Endothelial cell of umbilical vein (primary cell): Measurements from ENCODE around the gene USP25. TPM values are rescaled to one million over a fixed set of nuclear protein-coding genes. Genes with fewer than 3 reads are reported as not detected.

Experiments used
- BruUV-seq: library from RNA; stranded (reverse); fragments of 400-500 nt; replicated peaks from 2 replicates; lab custom pipeline; 2021; lab: Mats Ljungman, UMichigan
- CTCF ChIA-PET: fragments of 300-600, 350-600 bp; sonication (Branson Sonifier 250); formaldehyde crosslinking; loops from one replicate; lab custom pipeline; 2021; ENCODE audit warnings: antibody characterized with exemption, inconsistent platforms; lab: Charles Lee
- POLR2A ChIA-PET: fragments of 300-600, 350-600 bp; sonication (Branson Sonifier 250); formaldehyde crosslinking; loops from one replicate; lab custom pipeline; 2021; ENCODE audit warnings: antibody characterized with exemption, inconsistent platforms; lab: Charles Lee
- DNase-seq: peaks from one replicate; pipeline ENCODE4 v3.0.0-alpha.2; 2011; ENCODE audit warnings: low read depth, low spot score
- FAIRE-seq: peaks from 2 replicates; lab custom pipeline; 2011; peaks lifted over from hg19 to GRCh38; lab: Jason Lieb, UNC
- H2AFZ ChIP-seq: 2 replicates; pipeline ENCODE4 v1.6.0; 2012; ENCODE audit warnings: low read depth, low read length, control low read depth, inconsistent platforms
- H3K27ac ChIP-seq: 2 replicates; pipeline ENCODE4 v1.5.1; 2011; ENCODE audit warnings: low read depth, mild to moderate bottlenecking, control low read depth, low read length, moderate library complexity; ENCODE audit not compliant: insufficient read depth
- H3K27me3 ChIP-seq, 2 experiments: 2 replicates each; pipeline versions ENCODE4 v1.6.0 to v1.6.1; 2011; ENCODE audit warnings: low read length in 2 of 2, mixed read lengths in 1 of 2; ENCODE audit not compliant: control insufficient read depth in 2 of 2, insufficient read depth in 2 of 2
- H3K36me3 ChIP-seq, 2 experiments: 2 replicates in 1 of 2; 3 replicates in 1 of 2; pipeline ENCODE4 v1.5.1; 2011; ENCODE audit warnings: low read length in 2 of 2, mild to moderate bottlenecking in 1 of 2, moderate library complexity in 1 of 2; ENCODE audit not compliant: control insufficient read depth in 2 of 2, insufficient read depth in 2 of 2; ENCODE audit errors: extremely low read depth in 1 of 2
- H3K4me1 ChIP-seq: 3 replicates; pipeline ENCODE4 v1.5.1; 2011; ENCODE audit warnings: mild to moderate bottlenecking, low read length; ENCODE audit not compliant: control insufficient read depth, insufficient read depth; ENCODE audit errors: extremely low read depth
- H3K4me2 ChIP-seq: 2 replicates; pipeline ENCODE4 v1.6.1; 2011; ENCODE audit warnings: low read length, control low read depth, mixed read lengths; ENCODE audit not compliant: insufficient read depth
- H3K4me3 ChIP-seq, 3 experiments: fragments of 200-600 bp in 1 of 3; sonication (generic), shearing (Covaris generic) in 1 of 3; replicated peaks in 1 of 3; 2 replicates each; pipeline ENCODE4 v1.5.1; 2011 to 2016; ENCODE audit warnings: control low read depth in 3 of 3, low read length in 3 of 3, mild to moderate bottlenecking in 2 of 3, inconsistent platforms in 1 of 3, low read depth in 1 of 3, moderate library complexity in 1 of 3; ENCODE audit not compliant: insufficient read depth in 1 of 3
- H3K79me2 ChIP-seq: 2 replicates; pipeline ENCODE4 v1.6.0; 2012; ENCODE audit warnings: low read length, inconsistent platforms; ENCODE audit not compliant: control insufficient read depth, insufficient read depth
- H3K9ac ChIP-seq: replicated peaks from 2 replicates; pipeline ENCODE3; 2011; ENCODE audit warnings: low read length, control low read depth; ENCODE audit not compliant: insufficient read depth; ENCODE audit errors: extremely low read depth
- H3K9me1 ChIP-seq: replicated peaks from 3 replicates; pipeline ENCODE4 v1.6.0; 2011; ENCODE audit warnings: mild to moderate bottlenecking, low read length; ENCODE audit not compliant: control insufficient read depth, insufficient read depth; ENCODE audit errors: extremely low read depth
- H3K9me3 ChIP-seq: replicated peaks from 2 replicates; pipeline ENCODE4 v1.5.1; 2012; ENCODE audit warnings: low read length, inconsistent platforms; ENCODE audit not compliant: control insufficient read depth, insufficient read depth
- H4K20me1 ChIP-seq: replicated peaks from 2 replicates; pipeline ENCODE3; 2011; ENCODE audit warnings: mild to moderate bottlenecking, low read length; ENCODE audit not compliant: control insufficient read depth, insufficient read depth; ENCODE audit errors: extremely low read depth
- CTCF ChIP-seq, 2 donors: IDR thresholded peaks; 1 replicate in 1 of 2; 2 replicates in 1 of 2; pipeline ENCODE4 v1.5.1; 2011; ENCODE audit warnings: low read length in 2 of 2, mild to moderate bottlenecking in 2 of 2, moderate library complexity in 2 of 2, control low read depth in 1 of 2, inconsistent platforms in 1 of 2, low read depth in 1 of 2; ENCODE audit not compliant: insufficient read depth in 1 of 2; ENCODE audit errors: extremely low read depth in 1 of 2
- EZH2 ChIP-seq: IDR thresholded peaks from 2 replicates; pipeline ENCODE4 v1.6.1; 2012; ENCODE audit warnings: borderline replicate concordance, low read depth, mild to moderate bottlenecking, moderate library complexity, low read length, inconsistent platforms; ENCODE audit not compliant: severe bottlenecking
- FOS ChIP-seq: IDR thresholded peaks from 2 replicates; pipeline ENCODE4 v1.6.1; 2011; ENCODE audit warnings: mild to moderate bottlenecking, low read length, moderate library complexity, borderline replicate concordance; ENCODE audit not compliant: insufficient read depth
- GATA2 ChIP-seq: IDR thresholded peaks from 2 replicates; pipeline ENCODE4 v1.7.0; 2011; ENCODE audit warnings: low read depth, mild to moderate bottlenecking, moderate library complexity, mixed read lengths, low read length; ENCODE audit not compliant: insufficient read length, insufficient read depth
- JUN ChIP-seq: IDR thresholded peaks from 2 replicates; pipeline ENCODE4 v1.6.1; 2011; ENCODE audit warnings: borderline replicate concordance, low read depth; ENCODE audit not compliant: insufficient read length, insufficient read depth
- MAX ChIP-seq: IDR thresholded peaks from 2 replicates; pipeline ENCODE4 v1.6.1; 2011; ENCODE audit not compliant: insufficient read depth, insufficient read length
- MYC ChIP-seq: IDR thresholded peaks from one replicate; pipeline ENCODE4 v1.6.1; 2011; ENCODE audit warnings: mild to moderate bottlenecking, low read depth, low read length
- POLR2A ChIP-seq: IDR thresholded peaks from 2 replicates; pipeline ENCODE4 v1.6.1; 2012; ENCODE audit warnings: low read depth, mild to moderate bottlenecking, control low read depth, low read length
- POLR2AphosphoS5 ChIP-seq: IDR thresholded peaks from 2 replicates; pipeline ENCODE4 v1.6.1; 2012; ENCODE audit warnings: low read depth, mild to moderate bottlenecking, control low read depth, low read length, moderate library complexity; ENCODE audit not compliant: insufficient read depth
- dilution Hi-C: fragments of 300-500 bp; cut with MboI; formaldehyde crosslinking; loops from one replicate; pipeline ENCODE4 v1.15.0; 2019; ENCODE audit warnings: low sequenced_read_pairs; ENCODE audit not compliant: extremely low pct_ligation_motif_present
- intact Hi-C: fragments of 100-400 bp; cut with micrococcal nuclease; formaldehyde crosslinking; loops from one replicate; pipeline ENCODE4 v1.10.0; 2022
- polyA plus RNA-seq, 4 experiments: library from polyadenylated mRNA; depleted of rRNA in 3 of 4; stranded (reverse) in 3 of 4; unstranded in 1 of 4; fragments of >200 nt; gene quantifications; 2 replicates each; pipeline versions ENCODE4 v1.2.1 to v1.2.3, GENCODE V29; 2011 to 2012; ENCODE audit warnings: missing spikeins in 1 of 4
- total RNA-seq: library from RNA; stranded (reverse); gene quantifications from 2 replicates; pipeline ENCODE4 v1.2.3, GENCODE V29; 2021

USP25 gene
- total and polyA plus RNA-seq, 2 donors (not counting 3 experiments of a cell fraction or from before 2014, with no cell fraction given): 14.4 to 67.5 TPM

- H3K27ac ChIP-seq: no peak overlapping the region
- H3K79me2 ChIP-seq: no peaks in the 10 kb centered on the region
- ChIA-PET CTCF (interaction anchor here (0.9 kb wide), 1 partner anchor 10 kb away, joined by 3 read pairs; the partner anchor contains the start of gene USP25), POLR2A (no interaction called here)
- dilution Hi-C loops: no loop called here
- H3K4me3 ChIP-seq: no peak overlapping the region
- H3K36me3 ChIP-seq: no peaks in the 10 kb centered on the region
- H3K9me3 ChIP-seq: no peaks in the 10 kb centered on the region
- no peaks in the 10 kb centered on the region for H3K4me1 ChIP-seq
- no TSS peak for BruUV-seq
- intact Hi-C loops: no loop called here
- no peaks in the 10 kb centered on the region for H4K20me1 ChIP-seq
- TF ChIP-seq POLR2AphosphoS5 (no peak), MYC (no peak), EZH2 (no peak), GATA2 (no peak), POLR2A (no peak), FOS (no peak), MAX (no peak), CTCF (IDR thresholded peaks at IDR 0.05; ENCODE audit: extremely low read depth in 1 of 2, insufficient read depth in 1 of 2, low read depth in 1 of 2, low read length in 2 of 2) (no peak), JUN (no peak)
- H3K9me1 ChIP-seq: no peaks in the 10 kb centered on the region
- H2AFZ ChIP-seq: no peak overlapping the region
- no peak overlapping the region for H3K9ac ChIP-seq
- no peak overlapping the region for H3K4me2 ChIP-seq
- FAIRE-seq: no peak
- no peak for DNase-seq
- H3K27me3 ChIP-seq: no peaks in the 10 kb centered on the region
These were observed 9.8 kb upstream of the USP25 start for GRCh38 chr21:15719976-15720375.
